Keratinocyte (primary cell): ENCODE results near the gene MINDY4. TPM values are rescaled to one million over a fixed set of nuclear protein-coding genes. Genes with fewer than 3 reads are reported as not detected.

ENCODE experiments used
- DNase-seq: peaks from one replicate; pipeline ENCODE4 v3.0.0-alpha.2; 2011; ENCODE audit warnings: low read depth, missing footprints, low spot score
- FAIRE-seq: peaks from 2 replicates; lab custom pipeline; 2011; peaks lifted over from hg19 to GRCh38; lab: Jason Lieb, UNC
- H2AFZ ChIP-seq: 2 replicates; pipeline ENCODE4 v1.6.0; 2012; ENCODE audit warnings: low read length, control low read depth, inconsistent platforms; ENCODE audit not compliant: control insufficient read depth
- H3K27ac ChIP-seq: 2 replicates; pipeline ENCODE4 v1.5.1; 2011; ENCODE audit warnings: low read length; ENCODE audit not compliant: control insufficient read depth, insufficient read depth
- H3K27me3 ChIP-seq: 3 replicates; pipeline ENCODE4 v1.6.0; 2011; ENCODE audit warnings: low read length; ENCODE audit not compliant: control insufficient read depth, insufficient read depth; ENCODE audit errors: extremely low read depth
- H3K36me3 ChIP-seq, 2 experiments: 2 replicates in 1 of 2; 3 replicates in 1 of 2; pipeline ENCODE4 v1.5.1; 2011; ENCODE audit warnings: low read length in 2 of 2, mild to moderate bottlenecking in 1 of 2; ENCODE audit not compliant: control insufficient read depth in 2 of 2, insufficient read depth in 2 of 2; ENCODE audit errors: extremely low read depth in 1 of 2
- H3K4me1 ChIP-seq: 3 replicates; pipeline ENCODE4 v1.5.1; 2011; ENCODE audit warnings: low read length; ENCODE audit not compliant: control insufficient read depth, insufficient read depth; ENCODE audit errors: extremely low read depth
- H3K4me2 ChIP-seq: 3 replicates; pipeline ENCODE4 v1.6.0; 2011; ENCODE audit warnings: low read depth, low read length; ENCODE audit not compliant: control insufficient read depth, insufficient read depth; ENCODE audit errors: extremely low read depth
- H3K4me3 ChIP-seq, 3 experiments: fragments of 200-600 bp in 1 of 3; sonication (generic) in 1 of 3; 2 replicates in 2 of 3; 3 replicates in 1 of 3; pipeline ENCODE4 v1.5.1; 2011 to 2016; ENCODE audit warnings: low read length in 3 of 3, mild to moderate bottlenecking in 3 of 3, control low read depth in 2 of 3, inconsistent platforms in 1 of 3, low read depth in 1 of 3, mixed read lengths in 1 of 3, mixed run types in 1 of 3, moderate library complexity in 1 of 3; ENCODE audit not compliant: control insufficient read depth in 2 of 3, insufficient read depth in 2 of 3; ENCODE audit errors: extremely low read depth in 1 of 3
- H3K79me2 ChIP-seq: 2 replicates; pipeline ENCODE4 v1.6.0; 2012; ENCODE audit warnings: low read length; ENCODE audit not compliant: control insufficient read depth, insufficient read depth
- H3K9ac ChIP-seq: 3 replicates; pipeline ENCODE4 v1.6.0; 2011; ENCODE audit warnings: low read length; ENCODE audit not compliant: control insufficient read depth, insufficient read depth; ENCODE audit errors: extremely low read depth
- H3K9me1 ChIP-seq: 3 replicates; pipeline ENCODE4 v1.6.0; 2011; ENCODE audit warnings: low read length; ENCODE audit not compliant: control insufficient read depth, insufficient read depth; ENCODE audit errors: extremely low read depth
- H3K9me3 ChIP-seq: 2 replicates; pipeline ENCODE4 v1.5.1; 2012; ENCODE audit warnings: low read depth, low read length; ENCODE audit not compliant: control insufficient read depth
- H4K20me1 ChIP-seq: 3 replicates; pipeline ENCODE4 v1.6.0; 2011; ENCODE audit warnings: low read length; ENCODE audit not compliant: control insufficient read depth, insufficient read depth; ENCODE audit errors: extremely low read depth
- CTCF ChIP-seq, 3 experiments: IDR thresholded peaks in 1 of 3; conservative IDR thresholded peaks in 1 of 3; optimal IDR thresholded peaks in 1 of 3; 2 replicates in 2 of 3; 3 replicates in 1 of 3; pipeline versions ENCODE3 to v1.5.1; 2011; ENCODE audit warnings: low read length in 3 of 3, mild to moderate bottlenecking in 3 of 3, moderate library complexity in 2 of 3, control low read depth in 1 of 3, inconsistent platforms in 1 of 3; ENCODE audit not compliant: insufficient read depth in 2 of 3; ENCODE audit errors: extremely low read depth in 1 of 3
- EZH2 ChIP-seq: IDR thresholded peaks from one replicate; pipeline ENCODE4 v1.6.1; 2012; ENCODE audit warnings: inconsistent platforms, mild to moderate bottlenecking, low read length, moderate library complexity
- dilution Hi-C: fragments of 300-500 bp; cut with MboI; formaldehyde crosslinking; loops from one replicate; pipeline ENCODE4 v1.7.0; 2020; ENCODE audit warnings: low sequenced_read_pairs; ENCODE audit not compliant: extremely low pct_ligation_motif_present
- polyA plus RNA-seq, 5 experiments: library from polyadenylated mRNA; depleted of rRNA in 3 of 5; stranded (reverse) in 3 of 5; stranded (forward) in 1 of 5; unstranded in 1 of 5; fragments of >200 nt; gene quantifications; 1 replicate in 1 of 5; 2 replicates in 3 of 5; 3 replicates in 1 of 5; pipeline versions ENCODE4 v1.2.1 to v1.2.3, GENCODE V29; 2011 to 2012; ENCODE audit warnings: missing spikeins in 2 of 5, low read depth in 1 of 5, low replicate concordance in 1 of 5

Gene MINDY4
- polyA plus RNA-seq, 1 donor (not counting 4 experiments of a cell fraction or from before 2014, with no cell fraction given) = 1.5 TPM

- Histone ChIP-seq H3K4me3 (no peak overlapping the region), H3K9me3 (no peaks in the 10 kb centered on the region), H3K9me1 (no peaks in the 10 kb centered on the region), H3K27ac (no peak overlapping the region), H4K20me1 (no peaks in the 10 kb centered on the region), H3K4me2 (no peak overlapping the region), H3K36me3 (no peaks in the 10 kb centered on the region), H3K27me3 (peaks cover 14% of the 10 kb centered on the region), H2AFZ (no peak overlapping the region), H3K4me1 (no peaks in the 10 kb centered on the region), H3K79me2 (no peaks in the 10 kb centered on the region), H3K9ac (no peak overlapping the region)
- TF ChIP-seq EZH2 (no peak), CTCF (optimal IDR thresholded peaks at IDR 0.05 in 1 of 3, IDR thresholded peaks at IDR 0.05 in 1 of 3, conservative IDR thresholded peaks at IDR 0.05 in 1 of 3; ENCODE audit: extremely low read depth in 1 of 3, insufficient read depth in 2 of 3, low read length in 3 of 3) (no peak)
- FAIRE-seq = no peak
- dilution Hi-C loops = no loop called here
- DNase-seq = no peak
Measured at GRCh38 chr7:30897770-30898169, 126.6 kb downstream of the MINDY4 start.

GRCh38 chr7:30898411-30898810, 127.2 kb downstream of the MINDY4 start:
- H3K27ac ChIP-seq = no peak overlapping the region
- H4K20me1 ChIP-seq = no peaks in the 10 kb centered on the region
- H3K4me3 ChIP-seq = no peak overlapping the region
- no peaks in the 10 kb centered on the region for H3K36me3 ChIP-seq
- H3K4me1 ChIP-seq = no peaks in the 10 kb centered on the region
- no peak overlapping the region for H3K4me2 ChIP-seq
- H2AFZ ChIP-seq = no peak overlapping the region
- DNase-seq = no peak
- dilution Hi-C loops = no loop called here
- peaks cover 9% of the 10 kb centered on the region for H3K27me3 ChIP-seq
- no peaks in the 10 kb centered on the region for H3K79me2 ChIP-seq
- FAIRE-seq = no peak
- TF ChIP-seq CTCF (optimal IDR thresholded peaks at IDR 0.05 in 1 of 3, IDR thresholded peaks at IDR 0.05 in 1 of 3, conservative IDR thresholded peaks at IDR 0.05 in 1 of 3; ENCODE audit: extremely low read depth in 1 of 3, insufficient read depth in 2 of 3, low read length in 3 of 3) (no peak), EZH2 (no peak)
- H3K9me1 ChIP-seq = no peaks in the 10 kb centered on the region
- H3K9me3 ChIP-seq = no peaks in the 10 kb centered on the region
- H3K9ac ChIP-seq = no peak overlapping the region
